LNCAP (cell line): ENCODE measurements around the gene RAB7A.

ENCODE experiments used
- TF ChIP-seq, protein P1 (sequence below): fragments of 450-650 bp; IDR thresholded peaks from 2 replicates; pipeline ENCODE4 v1.5.1; 2017; ENCODE audit warnings: mild to moderate bottlenecking

Gene RAB7A

DNA sequence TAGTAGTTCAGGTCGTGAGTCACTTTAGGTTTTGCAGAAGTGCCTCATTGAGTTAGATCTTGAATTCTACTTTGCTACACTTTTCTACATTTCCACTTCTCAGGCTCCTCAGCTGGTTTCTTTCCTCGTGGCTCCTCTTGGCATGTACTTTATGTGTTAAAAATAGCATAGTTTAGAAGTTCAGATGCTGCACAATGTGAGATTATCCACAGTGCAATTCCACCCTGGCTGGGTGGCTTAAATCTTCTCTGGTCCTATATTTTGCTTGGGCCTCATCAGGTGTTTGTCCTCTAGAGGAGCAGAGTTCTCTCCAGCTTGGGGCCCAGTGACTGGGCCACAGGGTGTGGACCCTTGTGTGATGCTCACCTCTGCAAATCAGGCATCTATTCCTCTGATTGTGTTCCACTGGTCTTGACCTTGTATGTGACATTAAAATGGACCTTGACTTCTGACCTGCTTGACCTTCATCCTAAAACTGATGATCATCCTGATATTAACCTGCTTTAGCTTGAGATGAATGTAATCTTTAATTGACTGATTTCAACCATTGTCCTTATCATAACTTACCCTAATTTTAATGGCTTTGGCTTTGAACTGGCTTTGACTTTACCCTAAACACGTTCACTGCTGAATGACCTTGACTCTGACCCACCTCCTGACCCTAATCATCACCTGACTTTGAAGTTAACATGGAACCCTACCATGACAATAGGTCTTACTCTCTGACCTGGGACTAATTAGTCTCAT, 89.5 kb downstream of the RAB7A start:
- TF ChIP-seq, protein P1, sequence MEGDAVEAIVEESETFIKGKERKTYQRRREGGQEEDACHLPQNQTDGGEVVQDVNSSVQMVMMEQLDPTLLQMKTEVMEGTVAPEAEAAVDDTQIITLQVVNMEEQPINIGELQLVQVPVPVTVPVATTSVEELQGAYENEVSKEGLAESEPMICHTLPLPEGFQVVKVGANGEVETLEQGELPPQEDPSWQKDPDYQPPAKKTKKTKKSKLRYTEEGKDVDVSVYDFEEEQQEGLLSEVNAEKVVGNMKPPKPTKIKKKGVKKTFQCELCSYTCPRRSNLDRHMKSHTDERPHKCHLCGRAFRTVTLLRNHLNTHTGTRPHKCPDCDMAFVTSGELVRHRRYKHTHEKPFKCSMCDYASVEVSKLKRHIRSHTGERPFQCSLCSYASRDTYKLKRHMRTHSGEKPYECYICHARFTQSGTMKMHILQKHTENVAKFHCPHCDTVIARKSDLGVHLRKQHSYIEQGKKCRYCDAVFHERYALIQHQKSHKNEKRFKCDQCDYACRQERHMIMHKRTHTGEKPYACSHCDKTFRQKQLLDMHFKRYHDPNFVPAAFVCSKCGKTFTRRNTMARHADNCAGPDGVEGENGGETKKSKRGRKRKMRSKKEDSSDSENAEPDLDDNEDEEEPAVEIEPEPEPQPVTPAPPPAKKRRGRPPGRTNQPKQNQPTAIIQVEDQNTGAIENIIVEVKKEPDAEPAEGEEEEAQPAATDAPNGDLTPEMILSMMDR = no peak

DNA sequence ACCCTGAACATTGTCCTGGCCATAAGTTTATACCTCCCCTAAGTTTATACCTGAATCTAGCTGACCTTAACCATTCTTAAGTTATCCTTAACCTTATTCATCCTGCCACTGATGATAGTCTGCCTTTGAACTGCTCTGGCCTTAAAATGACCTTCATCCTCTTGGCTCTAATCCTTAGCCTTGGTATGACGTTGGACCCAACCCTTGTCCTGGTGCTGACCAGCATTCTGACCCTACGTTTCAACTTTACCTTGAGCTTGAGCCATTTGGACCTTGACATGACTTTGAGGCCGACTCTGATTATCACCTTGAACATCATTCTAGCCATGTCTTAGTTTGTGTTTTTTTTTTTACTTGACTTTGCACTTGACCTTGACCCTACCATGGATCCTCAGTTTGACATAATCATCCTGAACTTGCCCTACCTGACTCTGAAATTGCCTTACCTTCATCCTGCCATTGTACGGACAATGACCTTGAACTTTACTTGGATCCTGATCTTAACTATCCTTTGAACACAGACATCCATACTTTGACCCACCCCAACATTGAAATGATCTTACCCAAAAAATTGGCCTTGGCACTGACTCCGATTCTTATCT, 92.3 kb downstream of the RAB7A start:
- TF ChIP-seq, protein P1 = no peak

DNA sequence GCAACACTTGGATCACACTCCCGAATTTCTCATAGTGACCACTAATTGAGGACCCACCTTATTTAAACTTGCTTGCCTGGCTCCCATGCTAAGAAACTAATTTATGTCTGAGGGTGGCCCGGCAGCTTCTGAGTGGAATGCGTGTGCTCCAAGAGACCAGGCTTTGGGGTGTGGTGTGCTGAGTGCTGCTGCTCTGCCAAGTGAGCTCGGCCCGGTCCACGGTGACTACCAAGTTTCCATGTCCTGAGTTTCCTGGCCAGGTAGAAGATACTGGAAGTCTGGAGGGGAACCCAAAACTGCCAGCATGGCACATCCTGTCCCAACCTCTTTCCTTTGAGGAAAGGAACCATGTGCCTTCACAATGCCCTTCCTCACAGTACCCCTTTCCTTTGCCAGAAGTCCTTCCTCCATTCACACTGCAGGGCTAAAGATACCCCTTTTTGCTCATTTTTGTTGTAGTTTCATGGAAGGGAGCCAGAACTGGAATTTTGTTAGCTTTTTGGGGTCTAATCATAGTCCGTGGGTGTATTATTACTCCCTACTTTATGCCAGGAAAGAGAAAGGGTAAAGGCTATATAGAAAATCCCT, 94.4 kb downstream of the RAB7A start:
- TF ChIP-seq, protein P1 = no peak

DNA sequence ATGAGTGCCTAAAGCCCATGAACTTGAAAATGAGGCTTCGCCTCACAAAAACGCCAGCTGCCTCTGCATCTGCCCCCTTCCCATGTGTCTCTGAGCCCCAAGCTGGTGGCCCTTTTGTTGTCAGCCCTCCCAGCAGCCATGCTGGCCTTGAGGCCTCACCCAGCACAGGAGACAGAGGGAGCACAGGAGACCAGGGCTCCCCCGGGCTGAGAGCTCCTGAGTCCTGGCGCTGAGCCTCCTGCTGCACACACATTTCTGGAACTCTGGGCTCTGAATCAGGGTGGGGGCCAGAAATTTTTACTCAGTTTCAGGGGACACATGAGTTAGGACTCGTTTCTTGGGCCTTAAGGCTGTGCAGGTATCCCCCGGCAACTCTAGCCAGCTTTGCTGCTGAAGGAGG, 97.0 kb downstream of the RAB7A start:
- TF ChIP-seq, protein P1 = no peak

DNA sequence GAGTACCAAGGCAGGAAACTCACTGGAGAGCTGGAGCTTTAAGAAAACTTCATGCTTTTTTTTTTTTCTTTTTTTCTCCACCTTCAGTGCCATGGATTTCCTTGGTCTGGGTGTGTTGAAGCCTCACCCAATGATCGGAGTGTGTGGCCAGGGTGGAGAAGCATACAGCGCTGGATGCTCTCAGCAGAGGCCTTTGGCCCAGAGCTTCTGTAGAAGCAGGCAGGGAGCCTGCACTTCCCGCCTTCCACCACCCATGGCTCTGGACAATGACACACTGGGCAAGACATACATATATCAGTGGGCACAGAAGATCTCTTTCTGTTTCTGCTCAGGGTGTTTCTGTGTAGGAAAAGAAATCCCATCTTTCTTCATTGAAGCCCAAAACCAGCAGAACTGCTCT, 97.6 kb downstream of the RAB7A start:
- TF ChIP-seq, protein P1 = no peak

DNA sequence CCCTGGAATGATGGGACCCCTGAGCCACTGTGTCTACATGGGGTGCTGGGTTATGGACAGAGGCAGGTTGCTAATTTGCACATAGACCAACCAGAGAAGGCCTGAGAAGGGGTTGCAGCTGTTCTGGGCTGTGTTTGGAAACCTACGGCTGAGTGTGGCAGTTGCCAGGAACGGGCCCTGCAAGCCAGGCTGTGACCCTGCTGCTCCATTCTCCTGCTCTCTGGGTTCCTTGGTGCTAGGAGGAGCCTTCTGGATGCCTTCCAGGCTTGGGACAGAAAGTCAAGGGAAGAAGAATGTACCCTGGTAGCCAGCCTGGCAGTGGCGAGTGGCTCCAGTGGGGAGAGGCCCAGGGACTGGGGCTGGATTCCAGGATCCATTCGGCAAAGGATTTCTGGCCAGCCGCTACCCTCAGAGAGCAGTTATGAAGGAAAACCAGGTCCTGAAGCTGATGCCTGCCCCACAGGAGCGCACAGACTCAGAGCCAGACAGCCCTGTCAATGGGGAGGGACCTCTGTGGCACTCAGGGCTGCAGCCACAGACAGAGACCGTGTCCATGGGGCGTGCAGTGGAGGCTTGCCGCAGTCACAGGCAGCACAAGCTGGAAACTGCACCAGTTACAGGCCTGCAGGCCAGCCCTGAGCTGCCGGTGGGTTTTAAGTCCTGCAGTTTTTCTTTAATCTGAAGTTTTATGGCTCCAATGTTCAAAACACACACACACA, 98.3 kb downstream of the RAB7A start:
- TF ChIP-seq, protein P1 = no peak

DNA sequence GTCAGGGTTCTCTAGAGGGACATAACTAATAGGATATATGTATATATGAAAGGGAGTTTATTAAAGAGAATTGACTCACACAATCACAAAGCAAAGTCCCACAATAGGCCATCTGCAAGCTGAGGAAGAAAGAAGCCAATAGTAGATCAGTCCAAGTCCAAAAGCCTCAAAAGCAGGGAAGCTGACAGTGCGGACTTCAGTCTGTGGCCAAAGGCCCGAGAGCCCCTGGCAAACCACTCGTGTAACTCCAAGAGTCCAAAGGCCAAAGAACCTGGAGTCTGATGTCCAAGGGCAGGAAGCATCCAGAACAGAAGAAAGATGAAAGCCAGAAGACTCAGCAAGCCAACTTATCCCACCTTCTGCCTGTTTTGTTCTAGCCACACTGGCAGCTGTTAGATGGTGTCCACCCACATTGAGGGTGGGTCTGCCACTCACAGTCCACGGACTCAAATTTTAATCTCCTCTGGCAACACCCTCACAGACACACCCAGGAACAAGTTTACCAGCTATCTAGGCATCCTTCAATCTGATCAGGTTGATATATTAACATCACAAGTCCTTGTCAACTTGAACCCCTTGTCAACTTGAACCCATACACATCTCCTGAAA, 99.2 kb downstream of the RAB7A start:
- TF ChIP-seq, protein P1 = no peak
